ENCODE data around the gene SYCE3. TPM values are rescaled to one million over a fixed set of nuclear protein-coding genes. Genes with fewer than 3 reads are reported as not detected.

SYCE3 gene
- polyA plus RNA-seq, 2 donors, result 0.32 TPM; not detected in 1

GRCh38 chr22:50532824-50533796, 29.6 kb downstream of the SYCE3 start:
- Histone ChIP-seq H3K4me3 (ENCODE audit: low read depth in 1 of 2, low read length in 2 of 2) (no peak overlapping the region), H3K9me3 (ENCODE audit: control insufficient read depth in 2 of 2, insufficient read depth in 1 of 2, low read depth in 1 of 2, low read length in 1 of 2) (peaks cover 0 to 2% of the 10 kb centered on the region in 2 donors), H3K27me3 (ENCODE audit: control insufficient read depth in 1 of 2, insufficient read depth in 2 of 2, low read length in 2 of 2) (no peaks in the 10 kb centered on the region), H3K27ac (ENCODE audit: low read depth in 2 of 2, low read length in 1 of 2) (peak overlapping the region; percentile 96 to 99), H3K36me3 (ENCODE audit: control insufficient read depth in 2 of 2, insufficient read depth in 2 of 2, low read length in 1 of 2) (no peaks in the 10 kb centered on the region), H3K4me1 (ENCODE audit: control insufficient read depth in 2 of 2, insufficient read depth in 2 of 2, low read length in 1 of 2) (peaks cover 2 to 13% of the 10 kb centered on the region in 2 donors)
- 66 to 78% methylated on average over 19 of the region's 19 CpGs for WGBS, 2 donors

DNA sequence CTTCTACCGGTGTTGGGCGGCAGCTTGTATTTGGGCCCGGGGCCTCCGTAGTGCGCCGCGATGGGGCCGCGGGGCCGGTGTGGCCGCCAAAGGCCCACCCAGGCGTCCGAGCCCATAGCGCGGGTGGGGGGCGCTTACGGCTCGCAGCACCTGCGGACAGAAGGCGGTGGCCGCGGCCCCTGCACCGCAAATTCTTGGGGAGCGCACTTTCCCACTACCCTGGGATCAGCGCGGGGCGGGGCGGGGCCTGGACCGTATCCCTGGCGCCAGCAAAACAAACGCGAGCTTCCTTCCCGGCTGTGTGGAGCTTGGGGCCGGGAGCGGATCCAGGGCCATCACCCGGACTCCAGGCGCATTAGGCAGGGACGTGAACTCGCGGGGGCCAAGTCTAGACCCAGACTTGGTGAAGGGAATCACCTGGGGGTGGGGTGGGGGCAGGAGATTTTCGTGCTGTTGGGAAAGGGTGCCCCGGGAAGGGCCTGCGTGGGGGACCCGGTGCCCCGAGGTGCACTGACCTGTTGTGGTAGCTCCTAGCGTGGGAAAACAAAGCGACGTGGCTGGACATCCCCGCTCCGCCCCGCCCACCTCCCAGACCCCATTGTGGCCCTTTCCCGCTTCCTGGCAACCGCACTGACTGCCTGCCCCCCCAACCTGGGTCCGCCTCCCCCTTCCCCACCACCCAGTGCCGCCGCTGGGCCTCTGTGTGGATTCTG, 30.6 kb downstream of the SYCE3 start:
- Histone ChIP-seq H3K36me3 (ENCODE audit: control insufficient read depth in 2 of 2, insufficient read depth in 2 of 2, low read length in 1 of 2) (no peaks in the 10 kb centered on the region), H3K4me3 (ENCODE audit: low read depth in 1 of 2, low read length in 2 of 2) (peak overlapping the region; percentile 59 to 63), H3K9me3 (ENCODE audit: control insufficient read depth in 2 of 2, insufficient read depth in 1 of 2, low read depth in 1 of 2, low read length in 1 of 2) (no peaks in the 10 kb centered on the region), H3K27ac (ENCODE audit: low read depth in 2 of 2, low read length in 1 of 2) (peak overlapping the region; percentile 96 to 99), H3K27me3 (ENCODE audit: control insufficient read depth in 1 of 2, insufficient read depth in 2 of 2, low read length in 2 of 2) (no peaks in the 10 kb centered on the region), H3K4me1 (ENCODE audit: control insufficient read depth in 2 of 2, insufficient read depth in 2 of 2, low read length in 1 of 2) (peaks cover 1 to 17% of the 10 kb centered on the region in 2 donors)
- 2 to 3% methylated on average over 53 to 56 of the region's 56 CpGs for WGBS, 2 donors

GRCh38 chr22:50531546-50531961, 31.2 kb downstream of the SYCE3 start:
- H3K9me3 ChIP-seq (ENCODE audit: control insufficient read depth in 2 of 2, insufficient read depth in 1 of 2, low read depth in 1 of 2, low read length in 1 of 2), result no peaks in the 10 kb centered on the region
- peak overlapping the region; percentile 59 to 63 for H3K4me3 ChIP-seq (ENCODE audit: low read depth in 1 of 2, low read length in 2 of 2)
- H3K27me3 ChIP-seq (ENCODE audit: control insufficient read depth in 1 of 2, insufficient read depth in 2 of 2, low read length in 2 of 2), result no peaks in the 10 kb centered on the region
- whole genome bisulfite sequencing, 2 donors, result 0% methylated on average over 29 to 44 of the region's 44 CpGs
- H3K27ac ChIP-seq (ENCODE audit: low read depth in 2 of 2, low read length in 1 of 2), result peak overlapping the region; percentile 96 to 99
- peaks cover 3 to 22% of the 10 kb centered on the region in 2 donors for H3K4me1 ChIP-seq (ENCODE audit: control insufficient read depth in 2 of 2, insufficient read depth in 2 of 2, low read length in 1 of 2)
- H3K36me3 ChIP-seq (ENCODE audit: control insufficient read depth in 2 of 2, insufficient read depth in 2 of 2, low read length in 1 of 2), result no peaks in the 10 kb centered on the region

DNA sequence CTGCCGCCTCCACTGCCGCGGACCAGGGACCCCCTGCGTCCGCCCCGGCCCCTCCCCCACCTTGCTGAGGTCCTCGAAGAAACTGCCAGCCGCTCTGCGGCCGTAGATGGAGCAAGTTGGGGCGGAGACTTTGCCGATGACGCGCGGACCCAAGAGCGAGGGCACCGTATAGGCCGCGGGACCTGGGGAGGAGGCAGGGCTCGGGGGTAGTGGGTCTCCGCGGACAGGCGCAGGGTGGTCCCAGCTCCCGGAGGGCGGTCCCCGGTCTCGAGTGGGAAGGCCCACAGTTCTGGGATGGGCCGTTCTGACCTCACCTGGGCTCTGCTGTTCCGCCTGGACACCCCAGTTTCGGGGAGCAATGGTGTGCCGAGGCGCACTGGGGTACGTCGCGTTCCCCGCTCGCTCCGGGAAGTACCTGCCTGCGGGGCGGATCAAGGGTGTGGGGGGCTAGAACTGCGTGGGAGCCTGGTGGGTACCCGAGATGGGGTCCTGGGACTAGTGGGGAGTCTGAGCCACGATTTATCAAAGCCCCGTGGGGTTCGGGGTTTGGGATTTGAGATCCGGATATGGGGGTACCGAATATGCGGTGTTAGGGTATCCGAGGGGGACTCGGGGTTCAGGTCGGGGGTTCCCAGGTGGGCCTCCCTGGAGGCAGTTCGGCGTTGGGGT, 31.7 kb downstream of the SYCE3 start:
- 3 to 4% methylated on average over 53 of the region's 53 CpGs for WGBS, 2 donors
- Histone ChIP-seq H3K27ac (ENCODE audit: low read depth in 2 of 2, low read length in 1 of 2) (peak overlapping the region; percentile 96 to 99), H3K27me3 (ENCODE audit: control insufficient read depth in 1 of 2, insufficient read depth in 2 of 2, low read length in 2 of 2) (no peaks in the 10 kb centered on the region), H3K9me3 (ENCODE audit: control insufficient read depth in 2 of 2, insufficient read depth in 1 of 2, low read depth in 1 of 2, low read length in 1 of 2) (no peaks in the 10 kb centered on the region), H3K4me3 (ENCODE audit: low read depth in 1 of 2, low read length in 2 of 2) (peak overlapping the region; percentile 59 to 63), H3K36me3 (ENCODE audit: control insufficient read depth in 2 of 2, insufficient read depth in 2 of 2, low read length in 1 of 2) (no peaks in the 10 kb centered on the region), H3K4me1 (ENCODE audit: control insufficient read depth in 2 of 2, insufficient read depth in 2 of 2, low read length in 1 of 2) (peaks cover 5 to 23% of the 10 kb centered on the region in 2 donors)

- 2% methylated on average over 21 of the region's 21 CpGs for WGBS, 2 donors
- no peaks in the 10 kb centered on the region for H3K9me3 ChIP-seq (ENCODE audit: control insufficient read depth in 2 of 2, insufficient read depth in 1 of 2, low read depth in 1 of 2, low read length in 1 of 2)
- H3K36me3 ChIP-seq (ENCODE audit: control insufficient read depth in 2 of 2, insufficient read depth in 2 of 2, low read length in 1 of 2), result no peaks in the 10 kb centered on the region
- peaks cover 5 to 23% of the 10 kb centered on the region in 2 donors for H3K4me1 ChIP-seq (ENCODE audit: control insufficient read depth in 2 of 2, insufficient read depth in 2 of 2, low read length in 1 of 2)
- H3K27ac ChIP-seq (ENCODE audit: low read depth in 2 of 2, low read length in 1 of 2), result peak overlapping the region; percentile 96 to 99
- H3K27me3 ChIP-seq (ENCODE audit: control insufficient read depth in 1 of 2, insufficient read depth in 2 of 2, low read length in 2 of 2), result no peaks in the 10 kb centered on the region
- peak overlapping the region; percentile 59 to 63 for H3K4me3 ChIP-seq (ENCODE audit: low read depth in 1 of 2, low read length in 2 of 2)
Measured at GRCh38 chr22:50530580-50530876, 32.2 kb downstream of the SYCE3 start.

DNA sequence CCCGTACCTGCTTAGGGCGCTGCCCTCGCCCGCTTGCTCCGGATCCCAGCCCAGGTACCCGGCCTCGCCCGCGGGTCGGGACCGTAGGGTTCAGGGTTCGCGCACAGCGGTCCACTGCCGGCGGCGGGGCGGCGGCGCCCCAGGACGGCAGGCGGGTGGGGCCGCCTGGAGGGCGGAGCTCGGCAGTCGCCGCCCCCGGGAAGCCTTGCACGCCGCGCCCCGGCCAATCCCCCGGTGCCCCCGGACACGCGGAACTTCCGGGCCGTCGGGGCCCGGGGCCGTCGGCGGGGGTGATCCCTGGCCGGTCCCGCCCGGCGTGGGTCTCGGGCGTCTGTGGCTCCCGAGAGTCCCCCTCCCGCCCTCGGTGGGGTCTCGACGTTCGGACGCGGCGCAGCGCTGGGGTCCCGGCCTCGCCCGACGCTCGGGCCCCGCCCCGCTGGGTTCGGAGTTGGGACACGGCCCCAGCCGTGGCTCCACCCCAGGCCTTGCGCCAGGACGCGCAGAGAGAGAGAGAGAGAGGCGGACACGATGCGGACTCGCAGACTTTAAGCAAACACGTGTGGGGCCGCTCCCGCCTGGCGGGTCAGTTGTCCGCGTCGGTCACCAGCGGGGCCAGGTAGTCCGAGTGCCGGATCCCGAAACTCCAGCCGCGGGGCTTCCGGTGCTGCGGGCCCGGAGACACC, 32.7 kb downstream of the SYCE3 start, which contains the start of gene TYMP:
TYMP (minus strand) TSS at position 116 of the 683 bp plus-strand sequence. CDS start 303 bp downstream, outside the sequence.
- no peaks in the 10 kb centered on the region for H3K9me3 ChIP-seq (ENCODE audit: control insufficient read depth in 2 of 2, insufficient read depth in 1 of 2, low read depth in 1 of 2, low read length in 1 of 2)
- WGBS, 2 donors, result 1% methylated on average over 70 to 92 of the region's 92 CpGs
- no peaks in the 10 kb centered on the region for H3K36me3 ChIP-seq (ENCODE audit: control insufficient read depth in 2 of 2, insufficient read depth in 2 of 2, low read length in 1 of 2)
- H3K4me1 ChIP-seq (ENCODE audit: control insufficient read depth in 2 of 2, insufficient read depth in 2 of 2, low read length in 1 of 2), result peaks cover 5 to 24% of the 10 kb centered on the region in 2 donors
- no peaks in the 10 kb centered on the region for H3K27me3 ChIP-seq (ENCODE audit: control insufficient read depth in 1 of 2, insufficient read depth in 2 of 2, low read length in 2 of 2)
- peak within 1 kb of the TSS; percentile 96 to 99 for H3K27ac ChIP-seq (ENCODE audit: low read depth in 2 of 2, low read length in 1 of 2)
- H3K4me3 ChIP-seq (ENCODE audit: low read depth in 1 of 2, low read length in 2 of 2), result peak within 1 kb of the TSS; percentile 59 to 63

GRCh38 chr22:50529416-50529896, 33.3 kb downstream of the SYCE3 start:
- no peaks in the 10 kb centered on the region for H3K36me3 ChIP-seq (ENCODE audit: control insufficient read depth in 2 of 2, insufficient read depth in 2 of 2, low read length in 1 of 2)
- peaks cover 5 to 29% of the 10 kb centered on the region in 2 donors for H3K4me1 ChIP-seq (ENCODE audit: control insufficient read depth in 2 of 2, insufficient read depth in 2 of 2, low read length in 1 of 2)
- H3K9me3 ChIP-seq (ENCODE audit: control insufficient read depth in 2 of 2, insufficient read depth in 1 of 2, low read depth in 1 of 2, low read length in 1 of 2), result peaks cover 0 to under 1% of the 10 kb centered on the region in 2 donors
- WGBS, 2 donors, result 12 to 17% methylated on average over 47 to 50 of the region's 50 CpGs
- H3K27me3 ChIP-seq (ENCODE audit: control insufficient read depth in 1 of 2, insufficient read depth in 2 of 2, low read length in 2 of 2), result no peaks in the 10 kb centered on the region
- H3K27ac ChIP-seq (ENCODE audit: low read depth in 2 of 2, low read length in 1 of 2), result peak overlapping the region; percentile 96 to 99
- peak overlapping the region; percentile 59 to 63 for H3K4me3 ChIP-seq (ENCODE audit: low read depth in 1 of 2, low read length in 2 of 2)

- WGBS, 2 donors, result 60 to 66% methylated on average over 15 of the region's 15 CpGs
- Histone ChIP-seq H3K27ac (ENCODE audit: low read depth in 2 of 2, low read length in 1 of 2) (peak overlapping the region; percentile 96 to 99), H3K4me1 (ENCODE audit: control insufficient read depth in 2 of 2, insufficient read depth in 2 of 2, low read length in 1 of 2) (peaks cover 11 to 35% of the 10 kb centered on the region in 2 donors), H3K36me3 (ENCODE audit: control insufficient read depth in 2 of 2, insufficient read depth in 2 of 2, low read length in 1 of 2) (peaks cover 0 to 1% of the 10 kb centered on the region in 2 donors), H3K4me3 (ENCODE audit: low read depth in 1 of 2, low read length in 2 of 2) (peak overlapping the region; percentile 59 to 63), H3K9me3 (ENCODE audit: control insufficient read depth in 2 of 2, insufficient read depth in 1 of 2, low read depth in 1 of 2, low read length in 1 of 2) (peaks cover 0 to 2% of the 10 kb centered on the region in 2 donors), H3K27me3 (ENCODE audit: control insufficient read depth in 1 of 2, insufficient read depth in 2 of 2, low read length in 2 of 2) (no peaks in the 10 kb centered on the region)
Measured at GRCh38 chr22:50528682-50529415, 33.9 kb downstream of the SYCE3 start.

All from esophagus (tissue), 2 donors.